Loucy (cell line): ENCODE results near the gene MCFD2.

ENCODE experiments used
- H2AFZ ChIP-seq: fragments of 200-600 bp; sonication (generic); 2 replicates; pipeline ENCODE4 v1.6.0; 2016; ENCODE audit warnings: antibody characterized with exemption, mild to moderate bottlenecking, low read length, moderate library complexity
- H3F3A ChIP-seq: fragments of 200-600 bp; 2 replicates; pipeline ENCODE4 v1.6.0; 2016; ENCODE audit warnings: antibody characterized with exemption, low read depth, mild to moderate bottlenecking
- H3K27me3 ChIP-seq: fragments of 200-600 bp; sonication (generic); 2 replicates; pipeline ENCODE4 v1.6.1; 2014; ENCODE audit warnings: low read length, mild to moderate bottlenecking; ENCODE audit not compliant: insufficient read depth, poor library complexity, severe bottlenecking
- H3K36me3 ChIP-seq: fragments of 200-600 bp; sonication (generic); 2 replicates; pipeline ENCODE4 v1.6.1; 2016; ENCODE audit warnings: low read length; ENCODE audit not compliant: insufficient read depth
- H3K4me1 ChIP-seq: fragments of 200-600 bp; sonication (generic); 2 replicates; pipeline ENCODE4 v1.5.1; 2014; ENCODE audit warnings: low read length, mild to moderate bottlenecking; ENCODE audit not compliant: insufficient read depth, poor library complexity, severe bottlenecking
- H3K4me2 ChIP-seq: fragments of 200-600 bp; sonication (generic); 2 replicates; pipeline ENCODE4 v1.6.0; 2014; ENCODE audit warnings: antibody characterized with exemption, low read length, low read depth, mild to moderate bottlenecking; ENCODE audit not compliant: poor library complexity, severe bottlenecking
- H3K4me3 ChIP-seq: fragments of 200-600 bp; sonication (generic); 2 replicates; pipeline ENCODE4 v1.5.1; 2014; ENCODE audit warnings: low read length, mild to moderate bottlenecking, mixed read lengths; ENCODE audit not compliant: poor library complexity, severe bottlenecking
- H3K79me2 ChIP-seq: fragments of 200-600 bp; sonication (generic); 2 replicates; pipeline ENCODE4 v1.6.1; 2014; ENCODE audit warnings: low read length; ENCODE audit not compliant: insufficient read depth
- H3K9ac ChIP-seq: fragments of 200-600 bp; sonication (generic); 2 replicates; pipeline ENCODE4 v1.6.0; 2014; ENCODE audit warnings: mild to moderate bottlenecking, low read depth, low read length, moderate library complexity; ENCODE audit not compliant: poor library complexity, severe bottlenecking
- H3K9me2 ChIP-seq: fragments of 200-600 bp; sonication (generic); replicated peaks from 2 replicates; pipeline ENCODE4 v1.6.1; 2016; ENCODE audit warnings: low read depth, low read length, mixed read lengths
- H3K9me3 ChIP-seq: fragments of 200-600 bp; sonication (generic); 2 replicates; pipeline ENCODE4 v1.6.1; 2014; ENCODE audit warnings: mild to moderate bottlenecking, antibody characterized with exemption, low read length, low read depth; ENCODE audit not compliant: insufficient read depth
- H4K20me1 ChIP-seq: fragments of 200-600 bp; sonication (generic); 2 replicates; pipeline ENCODE4 v1.6.0; 2014; ENCODE audit warnings: antibody characterized with exemption, low read length, mild to moderate bottlenecking; ENCODE audit not compliant: insufficient read depth, poor library complexity, severe bottlenecking
- CTCF ChIP-seq: fragments of 200-600 bp; sonication (generic); conservative IDR thresholded peaks from 2 replicates; pipeline ENCODE4 v1.5.1; 2014; ENCODE audit warnings: mild to moderate bottlenecking, antibody characterized with exemption, low read length
- EZH2phosphoT487 ChIP-seq: fragments of 200-600 bp; IDR thresholded peaks from 2 replicates; pipeline ENCODE4 v1.6.1; 2018; ENCODE audit warnings: antibody characterized with exemption, mild to moderate bottlenecking, moderate library complexity, borderline replicate concordance

The MCFD2 gene

GRCh38 chr2:46856336-46856735 lies 59.3 kb downstream of the MCFD2 start:
- no peak overlapping the region for H2AFZ ChIP-seq
- H3K36me3 ChIP-seq, result no peaks in the 10 kb centered on the region
- no peaks in the 10 kb centered on the region for H3K4me1 ChIP-seq
- no peaks in the 10 kb centered on the region for H3F3A ChIP-seq
- no peaks in the 10 kb centered on the region for H3K27me3 ChIP-seq
- no peak overlapping the region for H3K4me3 ChIP-seq
- no peak for TF ChIP-seq EZH2phosphoT487
- no peak for TF ChIP-seq CTCF
- H3K9me3 ChIP-seq, result no peaks in the 10 kb centered on the region
- H4K20me1 ChIP-seq, result no peaks in the 10 kb centered on the region
- no peaks in the 10 kb centered on the region for H3K9me2 ChIP-seq
- no peaks in the 10 kb centered on the region for H3K79me2 ChIP-seq
- H3K4me2 ChIP-seq, result no peak overlapping the region
- no peak overlapping the region for H3K9ac ChIP-seq

GRCh38 chr2:46855805-46856204 lies 59.8 kb downstream of the MCFD2 start:
- Histone ChIP-seq H3K4me3 (no peak overlapping the region), H3K9ac (no peak overlapping the region), H3K9me2 (no peaks in the 10 kb centered on the region), H3K36me3 (no peaks in the 10 kb centered on the region), H2AFZ (no peak overlapping the region), H4K20me1 (no peaks in the 10 kb centered on the region), H3K9me3 (no peaks in the 10 kb centered on the region), H3F3A (no peaks in the 10 kb centered on the region), H3K27me3 (no peaks in the 10 kb centered on the region), H3K4me1 (no peaks in the 10 kb centered on the region), H3K79me2 (no peaks in the 10 kb centered on the region), H3K4me2 (no peak overlapping the region)
- TF ChIP-seq CTCF, result no peak
- no peak for TF ChIP-seq EZH2phosphoT487

- Histone ChIP-seq H3K9me2 (no peaks in the 10 kb centered on the region), H3K9me3 (no peaks in the 10 kb centered on the region), H3K36me3 (no peaks in the 10 kb centered on the region), H3K79me2 (no peaks in the 10 kb centered on the region), H3K9ac (no peak overlapping the region), H3K4me3 (no peak overlapping the region), H4K20me1 (no peaks in the 10 kb centered on the region), H2AFZ (no peak overlapping the region), H3F3A (no peaks in the 10 kb centered on the region), H3K4me2 (no peak overlapping the region), H3K27me3 (no peaks in the 10 kb centered on the region), H3K4me1 (no peaks in the 10 kb centered on the region)
- TF ChIP-seq EZH2phosphoT487 (no peak), CTCF (no peak)
These were observed 61.3 kb downstream of the MCFD2 start for GRCh38 chr2:46854260-46854659.
